Measurements from ENCODE around the gene C1QTNF5.

The C1QTNF5 gene

DNA sequence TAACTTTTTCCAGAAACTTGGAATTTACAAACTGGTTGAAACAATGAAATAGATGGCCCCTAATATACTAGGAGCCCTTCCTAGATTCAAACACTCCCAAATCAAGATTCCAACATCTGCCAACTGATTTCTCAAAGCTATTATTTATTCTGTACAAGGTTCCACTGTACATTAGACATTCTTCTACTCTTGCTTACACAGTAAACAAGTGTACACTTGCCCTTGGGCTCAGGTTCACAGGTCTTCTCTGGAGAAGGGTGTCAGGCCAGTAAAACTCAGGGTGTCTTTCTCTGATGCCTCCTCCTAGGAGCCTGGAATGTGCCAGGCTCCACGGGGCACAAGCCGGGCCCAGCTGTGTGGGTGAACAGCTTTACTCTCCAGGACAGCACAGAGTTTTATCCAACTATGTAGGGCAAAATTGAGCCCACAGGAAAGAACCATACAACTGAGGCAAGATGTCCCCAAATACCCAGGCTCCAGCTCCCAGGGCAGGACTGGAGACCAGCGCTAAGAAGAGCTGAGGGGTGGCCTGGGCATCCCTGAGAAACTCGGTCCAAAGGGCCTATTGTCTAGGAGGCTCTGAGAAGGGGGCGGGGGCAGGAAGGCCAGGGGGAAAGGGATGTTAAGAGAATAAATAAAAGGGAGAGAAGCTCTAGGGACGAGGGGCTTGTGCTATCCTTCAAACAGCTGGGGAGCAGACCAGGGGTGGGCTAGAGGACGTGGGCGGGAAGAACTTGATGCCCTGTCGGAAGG is 14.6 kb upstream of the C1QTNF5 start:
- Histone ChIP-seq H3K4me1 (ENCODE audit: insufficient read depth, low read length) (peaks cover 5% of the 10 kb centered on the region), H3K9me3 (ENCODE audit: control insufficient read depth, insufficient read depth, low read length) (no peaks in the 10 kb centered on the region), H3K9ac (ENCODE audit: low read depth, low read length) (no peak overlapping the region), H3K36me3 (ENCODE audit: insufficient read depth, low read length) (no peaks in the 10 kb centered on the region)

GRCh38 chr11:119352857-119353260 is 12.2 kb upstream of the C1QTNF5 start:
- no peaks in the 10 kb centered on the region for H3K9me3 ChIP-seq (ENCODE audit: control insufficient read depth, insufficient read depth, low read length)
- H3K9ac ChIP-seq (ENCODE audit: low read depth, low read length), result no peak overlapping the region
- no peaks in the 10 kb centered on the region for H3K36me3 ChIP-seq (ENCODE audit: insufficient read depth, low read length)
- peaks cover 5% of the 10 kb centered on the region for H3K4me1 ChIP-seq (ENCODE audit: insufficient read depth, low read length)

DNA sequence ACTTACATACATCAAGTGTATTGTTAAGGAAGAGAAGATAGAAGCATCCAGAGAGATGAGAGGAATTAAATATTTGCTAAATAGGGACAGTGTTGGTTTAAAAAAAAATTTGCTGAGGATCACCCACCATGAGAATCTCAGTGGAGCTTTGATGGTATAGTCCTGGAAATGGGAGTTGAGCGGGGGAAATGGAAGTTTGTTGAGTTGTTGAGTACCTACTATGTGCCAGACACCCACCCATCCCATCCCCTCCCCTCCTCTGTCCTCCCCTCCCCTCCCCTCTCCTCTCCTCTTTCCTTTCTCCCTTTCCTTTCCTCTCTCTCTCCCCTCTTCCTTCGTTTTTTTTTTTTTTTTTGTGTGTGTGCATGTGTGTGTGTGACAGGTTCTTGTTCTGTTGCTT is 10.5 kb upstream of the C1QTNF5 start:
- Histone ChIP-seq H3K9ac (ENCODE audit: low read depth, low read length) (no peak overlapping the region), H3K4me1 (ENCODE audit: insufficient read depth, low read length) (peaks cover 5% of the 10 kb centered on the region), H3K36me3 (ENCODE audit: insufficient read depth, low read length) (no peaks in the 10 kb centered on the region), H3K9me3 (ENCODE audit: control insufficient read depth, insufficient read depth, low read length) (no peaks in the 10 kb centered on the region)

DNA sequence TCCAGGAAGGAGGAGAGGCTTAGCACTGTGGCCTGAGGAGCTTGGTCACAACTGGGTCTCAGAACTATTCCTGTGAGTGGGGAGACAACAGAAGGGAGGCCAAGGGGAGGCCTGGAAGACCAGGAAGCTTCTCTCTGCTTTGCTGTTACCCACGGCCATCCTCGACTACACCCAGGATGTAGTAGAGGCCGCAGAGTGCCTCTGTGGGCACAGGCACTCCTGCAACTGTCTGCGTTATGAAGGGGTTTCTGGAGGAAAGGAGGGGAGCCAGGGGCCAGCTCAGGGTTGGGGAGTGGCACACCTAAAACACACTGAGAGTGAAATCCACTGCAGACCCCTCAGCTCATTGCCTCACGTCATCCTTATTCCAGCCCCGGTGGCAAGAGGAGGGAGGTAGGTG is 9.6 kb upstream of the C1QTNF5 start:
- no peaks in the 10 kb centered on the region for H3K9me3 ChIP-seq (ENCODE audit: control insufficient read depth, insufficient read depth, low read length)
- H3K4me1 ChIP-seq (ENCODE audit: insufficient read depth, low read length), result peaks cover 5% of the 10 kb centered on the region
- H3K36me3 ChIP-seq (ENCODE audit: insufficient read depth, low read length), result no peaks in the 10 kb centered on the region
- no peak overlapping the region for H3K9ac ChIP-seq (ENCODE audit: low read depth, low read length)

DNA sequence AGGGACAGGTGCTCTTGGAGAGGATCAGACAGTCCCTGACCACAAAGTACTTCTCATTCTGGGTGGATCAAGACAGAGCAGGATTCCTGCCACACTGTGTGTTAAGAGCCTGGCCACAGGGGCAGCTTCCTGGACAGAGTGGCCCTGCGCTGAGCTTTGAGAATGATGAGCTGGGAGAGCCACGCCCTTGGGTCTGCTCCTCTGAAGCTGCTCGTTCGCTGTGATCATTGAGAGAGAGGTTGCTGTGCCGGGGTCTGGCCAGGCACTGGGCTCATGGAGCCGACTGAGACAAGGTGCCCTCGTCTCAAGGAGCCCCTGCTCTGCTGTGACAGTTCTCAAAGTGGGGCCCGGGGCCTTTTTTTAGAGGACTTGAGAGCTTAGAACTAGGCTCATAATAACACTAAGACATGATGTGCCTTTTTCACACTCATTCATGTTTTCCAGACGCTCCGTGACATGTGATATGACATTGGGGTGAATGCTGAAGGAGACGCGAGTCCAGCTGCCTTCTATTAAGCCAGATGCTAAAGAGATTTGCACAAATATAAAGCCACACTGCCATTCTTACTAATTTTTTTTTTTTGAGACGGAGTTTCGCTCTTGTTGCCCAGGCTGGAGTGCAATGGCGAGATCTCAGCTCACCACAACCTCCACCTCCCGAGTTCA is 7.4 kb upstream of the C1QTNF5 start:
- no peak overlapping the region for H3K9ac ChIP-seq (ENCODE audit: low read depth, low read length)
- H3K4me1 ChIP-seq (ENCODE audit: insufficient read depth, low read length), result peaks cover 4% of the 10 kb centered on the region
- no peaks in the 10 kb centered on the region for H3K36me3 ChIP-seq (ENCODE audit: insufficient read depth, low read length)
- H3K9me3 ChIP-seq (ENCODE audit: control insufficient read depth, insufficient read depth, low read length), result no peaks in the 10 kb centered on the region

GRCh38 chr11:119347242-119347641 is 6.6 kb upstream of the C1QTNF5 start:
- Histone ChIP-seq H3K9ac (ENCODE audit: low read depth, low read length) (no peak overlapping the region), H3K36me3 (ENCODE audit: insufficient read depth, low read length) (no peaks in the 10 kb centered on the region), H3K9me3 (ENCODE audit: control insufficient read depth, insufficient read depth, low read length) (no peaks in the 10 kb centered on the region), H3K4me1 (ENCODE audit: insufficient read depth, low read length) (no peaks in the 10 kb centered on the region)

DNA sequence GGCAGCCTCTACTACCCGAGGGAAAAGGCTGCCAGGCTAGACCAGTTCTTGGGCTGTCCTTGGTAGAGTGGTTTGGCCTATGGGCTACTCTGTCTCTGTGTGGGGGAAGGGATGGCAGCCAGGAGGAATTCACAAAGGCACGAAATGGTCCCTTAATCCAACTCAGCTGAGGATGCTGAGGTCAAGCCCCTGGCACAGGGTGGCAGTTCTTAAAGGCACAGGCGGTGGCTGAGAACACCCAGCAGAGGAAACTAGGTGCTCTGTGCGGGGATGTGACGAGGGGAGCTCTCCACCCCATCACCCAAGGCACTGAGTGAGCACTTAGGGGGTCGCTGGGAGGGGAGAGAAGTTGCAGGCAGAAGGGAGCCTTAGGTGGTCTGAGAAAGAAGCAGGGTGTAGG is 5.9 kb upstream of the C1QTNF5 start, which contains the start of gene MFRP:
TSS of gene MFRP (minus strand) at position 101 of the 400 bp plus-strand sequence. CDS start 192 bp downstream, outside the sequence.
- H3K9ac ChIP-seq (ENCODE audit: low read depth, low read length), result no peak within 1 kb of the TSS
- H3K9me3 ChIP-seq (ENCODE audit: control insufficient read depth, insufficient read depth, low read length), result no peaks in the 10 kb centered on the region
- H3K4me1 ChIP-seq (ENCODE audit: insufficient read depth, low read length), result peaks cover 4% of the 10 kb centered on the region; the same call in 1 of the 2 replicates
- no peaks in the 10 kb centered on the region for H3K36me3 ChIP-seq (ENCODE audit: insufficient read depth, low read length)

DNA sequence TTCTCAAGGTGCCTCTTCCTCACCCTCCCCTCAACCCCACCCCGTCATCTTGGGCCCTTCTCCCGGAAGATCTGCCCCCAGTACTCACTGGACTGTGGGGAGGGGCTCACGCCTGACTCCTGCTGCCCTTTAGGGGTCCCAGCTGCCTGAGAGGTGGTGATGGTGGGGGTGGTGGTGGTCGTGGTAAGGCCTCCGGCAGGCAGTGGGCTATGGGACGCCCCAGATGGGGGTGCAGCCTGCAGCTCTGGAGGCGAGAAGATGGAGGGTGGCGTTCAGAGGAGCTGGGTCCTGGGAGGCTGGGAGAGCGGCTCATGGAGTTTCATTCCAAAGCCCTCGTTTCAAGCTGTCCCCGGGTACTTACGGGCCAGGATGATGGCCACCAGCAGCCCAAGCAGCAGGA is 5.0 kb upstream of the C1QTNF5 start:
- H3K9me3 ChIP-seq (ENCODE audit: control insufficient read depth, insufficient read depth, low read length), result no peaks in the 10 kb centered on the region
- H3K9ac ChIP-seq (ENCODE audit: low read depth, low read length), result no peak overlapping the region
- H3K36me3 ChIP-seq (ENCODE audit: insufficient read depth, low read length), result no peaks in the 10 kb centered on the region

GRCh38 chr11:119344291-119345010 is 3.8 kb upstream of the C1QTNF5 start:
- no peaks in the 10 kb centered on the region for H3K36me3 ChIP-seq (ENCODE audit: insufficient read depth, low read length)
- H3K9ac ChIP-seq (ENCODE audit: low read depth, low read length), result no peak overlapping the region
- H3K4me1 ChIP-seq (ENCODE audit: insufficient read depth, low read length), result peaks cover 10% of the 10 kb centered on the region; the same call in 1 of the 2 replicates
- H3K9me3 ChIP-seq (ENCODE audit: control insufficient read depth, insufficient read depth, low read length), result no peaks in the 10 kb centered on the region

More for the DNA sequence above, 5.0 kb upstream of the C1QTNF5 start:
- H3K4me1 ChIP-seq (ENCODE audit: insufficient read depth, low read length), result peaks cover 10% of the 10 kb centered on the region; the same call in 1 of the 2 replicates

DNA sequence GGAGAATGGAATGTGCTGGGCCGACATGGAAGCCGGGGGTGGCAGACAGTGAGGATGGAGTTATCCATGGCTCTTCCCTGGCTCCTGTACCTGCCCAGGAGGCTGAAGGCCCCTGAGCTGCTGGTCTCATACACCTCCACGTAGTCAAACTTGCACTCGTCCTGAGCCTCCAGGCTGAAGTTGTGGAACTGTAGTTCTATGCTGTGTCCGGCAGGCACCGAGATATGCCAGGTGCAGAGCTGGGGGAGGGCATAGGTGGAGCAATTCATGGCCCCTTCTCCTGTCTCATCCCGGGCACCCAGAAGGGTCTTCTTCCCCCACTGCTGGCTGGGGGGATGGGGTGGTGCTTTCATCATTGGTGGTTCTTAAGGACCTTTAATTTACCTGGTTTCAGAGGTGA is 3.0 kb upstream of the C1QTNF5 start:
- Histone ChIP-seq H3K4me1 (ENCODE audit: insufficient read depth, low read length) (peaks cover 10% of the 10 kb centered on the region; the same call in 1 of the 2 replicates), H3K36me3 (ENCODE audit: insufficient read depth, low read length) (no peaks in the 10 kb centered on the region), H3K9me3 (ENCODE audit: control insufficient read depth, insufficient read depth, low read length) (no peaks in the 10 kb centered on the region), H3K9ac (ENCODE audit: low read depth, low read length) (no peak overlapping the region)

DNA sequence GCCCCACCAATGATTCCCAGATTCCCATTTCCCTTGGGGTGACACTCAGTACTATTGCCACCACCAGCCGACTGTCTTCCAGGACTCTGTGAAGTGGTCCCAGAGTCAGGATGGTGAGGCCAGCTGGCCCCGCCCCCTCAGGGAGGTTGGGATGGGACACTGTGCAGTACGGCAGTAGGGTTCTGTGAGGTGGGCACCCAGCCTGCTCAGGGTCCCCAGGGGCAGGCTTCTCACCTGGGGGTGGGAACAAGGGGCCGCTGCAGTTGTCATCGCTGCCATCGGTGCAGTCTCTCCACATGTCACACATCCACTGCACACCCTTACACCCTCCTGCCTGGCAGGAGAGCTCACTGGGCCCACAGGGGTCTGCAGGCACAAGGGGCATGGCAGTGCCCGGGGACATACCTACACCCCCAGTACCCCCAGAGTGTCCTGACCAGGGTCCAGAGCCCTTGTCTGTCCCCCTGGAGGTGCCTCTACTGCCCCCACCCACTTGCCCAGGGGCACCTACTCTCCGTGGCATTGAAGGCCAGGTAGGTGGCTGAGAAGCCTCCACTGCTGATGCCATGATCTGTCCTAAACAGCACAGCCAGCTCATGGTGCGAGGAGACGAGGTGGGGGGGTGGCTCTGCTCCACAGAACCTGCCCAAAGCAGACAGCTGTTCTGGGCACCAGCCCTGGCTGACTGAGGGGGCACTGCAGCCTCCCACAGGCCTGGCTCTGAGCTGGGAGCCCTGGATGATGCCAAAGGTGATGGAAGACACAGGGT is 1.9 kb upstream of the C1QTNF5 start:
- Histone ChIP-seq H3K36me3 (ENCODE audit: insufficient read depth, low read length) (no peaks in the 10 kb centered on the region), H3K9ac (ENCODE audit: low read depth, low read length) (no peak overlapping the region), H3K4me1 (ENCODE audit: insufficient read depth, low read length) (peaks cover 13% of the 10 kb centered on the region; the same call in 1 of the 2 replicates), H3K9me3 (ENCODE audit: control insufficient read depth, insufficient read depth, low read length) (no peaks in the 10 kb centered on the region)

GRCh38 chr11:119342023-119342300 is 1.3 kb upstream of the C1QTNF5 start:
- Histone ChIP-seq H3K36me3 (ENCODE audit: insufficient read depth, low read length) (no peaks in the 10 kb centered on the region), H3K9me3 (ENCODE audit: control insufficient read depth, insufficient read depth, low read length) (no peaks in the 10 kb centered on the region), H3K9ac (ENCODE audit: low read depth, low read length) (no peak overlapping the region), H3K4me1 (ENCODE audit: insufficient read depth, low read length) (peaks cover 18% of the 10 kb centered on the region; the same call in 1 of the 2 replicates)

DNA sequence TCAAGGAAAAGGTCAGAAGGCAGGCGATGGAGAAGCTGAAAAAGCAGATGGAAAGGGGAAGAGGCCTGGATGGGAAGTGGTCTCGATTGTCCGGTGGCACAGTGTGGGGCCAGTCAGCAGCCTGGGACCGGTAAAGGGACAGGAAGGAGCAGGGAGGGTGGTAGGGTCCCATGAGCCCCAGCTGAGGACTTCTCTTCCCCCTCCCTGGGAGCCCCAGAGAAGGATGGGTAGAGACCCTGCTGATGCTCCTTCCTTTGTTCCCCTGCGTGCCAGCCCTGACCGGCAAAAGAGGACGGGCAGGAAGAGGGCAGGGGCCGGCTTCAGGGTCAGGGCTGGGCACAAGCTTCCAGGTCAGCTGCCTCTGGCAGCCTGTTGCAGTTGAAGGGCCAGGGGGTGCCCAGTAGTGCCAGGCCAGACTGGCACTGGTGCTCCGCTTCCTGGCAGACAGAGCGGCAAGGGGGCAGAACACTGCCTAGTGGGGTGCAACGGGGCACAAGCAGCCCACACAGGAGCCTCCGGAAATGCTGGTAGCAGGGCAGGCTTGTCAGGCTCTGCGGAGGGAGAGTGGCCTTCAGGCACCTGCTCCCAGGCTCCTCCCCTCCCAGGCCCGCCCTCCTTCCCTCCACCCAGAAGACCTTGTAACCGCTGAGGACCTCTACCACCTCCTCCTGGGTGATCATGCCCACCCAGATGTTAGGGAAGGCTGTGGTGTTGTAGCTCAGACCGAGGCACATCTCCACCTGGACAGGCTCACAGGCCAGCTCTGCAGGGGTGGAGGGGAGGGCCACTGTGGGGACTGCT is 739 bp upstream of the C1QTNF5 start:
- Histone ChIP-seq H3K9me3 (ENCODE audit: control insufficient read depth, insufficient read depth, low read length) (no peaks in the 10 kb centered on the region), H3K9ac (ENCODE audit: low read depth, low read length) (peak overlapping the region; percentile 65; the same call in 1 of the 2 replicates), H3K4me1 (ENCODE audit: insufficient read depth, low read length) (peaks cover 19% of the 10 kb centered on the region; the same call in 1 of the 2 replicates), H3K36me3 (ENCODE audit: insufficient read depth, low read length) (no peaks in the 10 kb centered on the region)

Data from ES-I3 (cell line).